K562 (cell line): ENCODE measurements around the gene ANTKMT. TPM values are rescaled to one million over a fixed set of nuclear protein-coding genes. Genes with fewer than 3 reads are reported as not detected.
A peak's percentile ranks its signal among the peaks of the same experiment; 100 is the strongest.

Source experiments
- CTBP1 ChIP-seq: fragments of 450-650 bp; IDR thresholded peaks from 2 replicates; pipeline ENCODE4 v1.6.1; 2016; ENCODE audit warnings: borderline replicate concordance
- KLF6 ChIP-seq: fragments of 250-450 bp; sonication (Bioruptor Pico); IDR thresholded peaks from 2 replicates; pipeline ENCODE4 v1.4.0; 2020; ENCODE audit warnings: mild to moderate bottlenecking, moderate library complexity, borderline replicate concordance
- LEF1 ChIP-seq: fragments of 450-650 bp; IDR thresholded peaks from 2 replicates; pipeline ENCODE4 v1.6.1; 2016; ENCODE audit warnings: mild to moderate bottlenecking
- PATZ1 ChIP-seq: fragments of 250-450 bp; sonication (Bioruptor Pico); IDR thresholded peaks from 2 replicates; pipeline ENCODE4 v1.5.0; 2020; ENCODE audit warnings: mild to moderate bottlenecking, borderline replicate concordance
- SRSF1 ChIP-seq: fragments of 200-400 bp; formaldehyde crosslinking; IDR thresholded peaks from 2 replicates; pipeline ENCODE4 v1.6.1; 2017; ENCODE audit warnings: mild to moderate bottlenecking, low read depth, low read length, moderate library complexity
- SUPT5H ChIP-seq: fragments of 450-650 bp; IDR thresholded peaks from 2 replicates; pipeline ENCODE4 v1.6.1; 2016
- ZNF143 ChIP-seq: sonication (generic); formaldehyde crosslinking; IDR thresholded peaks from 2 replicates; pipeline ENCODE4 v1.9.0; 2022; ENCODE audit warnings: mild to moderate bottlenecking, missing genetic modification reagents
- ZNF785 ChIP-seq: fragments of 250-450 bp; sonication (Bioruptor Pico); IDR thresholded peaks from 2 replicates; pipeline ENCODE4 v1.4.0; 2020; ENCODE audit warnings: mild to moderate bottlenecking
- polyA plus RNA-seq, 8 experiments: library from polyadenylated mRNA; depleted of rRNA in 4 of 8; stranded (reverse) in 5 of 8; unstranded in 3 of 8; fragments of >200 nt; fragmentation: Nextera tagmentation in 2 of 8; fragmentation: Illumina TruSeq in 1 of 8; extraction: Ambion mirVana in 2 of 8; extraction: Trizol in 1 of 8; gene quantifications; 2 replicates each; pipeline versions ENCODE4 v1.2.1 to v1.2.3, GENCODE V29; 2011 to 2014; ENCODE audit warnings: inconsistent platforms in 1 of 8, missing spikeins in 1 of 8
- total RNA-seq, 7 experiments: library from RNA; depleted of rRNA in 6 of 7; stranded (reverse); fragments of >200 nt in 6 of 7; fragmentation: Illumina TruSeq in 2 of 7; extraction: Trizol in 2 of 7; gene quantifications; 2 replicates each; pipeline versions ENCODE4 v1.2.1 to v1.2.3, GENCODE V29; 2011 to 2021; ENCODE audit warnings: low replicate concordance in 1 of 7
- TF ChIP-seq, protein P1 (sequence below): sonication (generic); formaldehyde crosslinking; IDR thresholded peaks from 2 replicates; pipeline ENCODE4 v1.9.0; 2022; ENCODE audit warnings: mild to moderate bottlenecking, missing genetic modification reagents

Gene ANTKMT
- total and polyA plus RNA-seq, 9 of the 15 experiments (the other 6 are each of a cell fraction or from before 2014, with no cell fraction given) = 0.58 to 217 (median 19.1) TPM

GRCh38 chr16:680967-681745 lies 39.8 kb upstream of the ANTKMT start (continued):
- 0 out of 2 replicates have a peak, but pooled peaks have one; percentile 22 for TF ChIP-seq ZNF143 (CRISPR knock-in tag)
- no peak for TF ChIP-seq ZNF785 (CRISPR knock-in tag)
- no peak for TF ChIP-seq SRSF1
- no peak for TF ChIP-seq PATZ1
- 0 out of 2 replicates have a peak, but pooled peaks have one; percentile 46 for TF ChIP-seq CTBP1
- TF ChIP-seq, protein P1, sequence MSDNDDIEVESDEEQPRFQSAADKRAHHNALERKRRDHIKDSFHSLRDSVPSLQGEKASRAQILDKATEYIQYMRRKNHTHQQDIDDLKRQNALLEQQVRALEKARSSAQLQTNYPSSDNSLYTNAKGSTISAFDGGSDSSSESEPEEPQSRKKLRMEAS (CRISPR knock-in tag) = no peak; the same call in 1 of the 2 replicates
- TF ChIP-seq SUPT5H = 0 out of 2 replicates have a peak, but pooled peaks have one; percentile 16
- TF ChIP-seq LEF1 = no peak
- TF ChIP-seq KLF6 = no peak
- TF ChIP-seq, all 486 proteins: peak for 27
